ENCODE data around the gene NPIPB2.

GRCh38 chr16:11913425-11914079 lies 28.3 kb downstream of the NPIPB2 start:
- no peak for TF ChIP-seq EP300 (IDR thresholded peaks at IDR 0.05)
- TF ChIP-seq CTCF (IDR thresholded peaks at IDR 0.05), result no peak
- no peak for TF ChIP-seq RAD21 (conservative IDR thresholded peaks at IDR 0.05 in 1 of 2, IDR thresholded peaks at IDR 0.05 in 1 of 2)
- no peak for TF ChIP-seq POLR2A (IDR thresholded peaks at IDR 0.05; ENCODE audit: low read length)
